ENCODE measurements around the gene SLC45A1. TPM values are rescaled to one million over a fixed set of nuclear protein-coding genes. Genes with fewer than 3 reads are reported as not detected.

SLC45A1 gene
- total RNA-seq, 4 donors from 2014 or later, result 0.76 to 1.6 (median 0.86) TPM

- no peak overlapping the region for H3K27ac ChIP-seq
- 84% methylated on average over 9 of the region's 9 CpGs for WGBS
- DNase-seq (ENCODE audit: low spot score in 2 of 2), result peak in 1 of 2 donors; percentile 62
- H3K36me3 ChIP-seq, result peaks cover 19% of the 10 kb centered on the region
- TF ChIP-seq POLR2AphosphoS5 (IDR thresholded peaks at IDR 0.05) (no peak), POLR2A (IDR thresholded peaks at IDR 0.05) (no peak), EP300 (IDR thresholded peaks at IDR 0.05) (no peak), CTCF (IDR thresholded peaks at IDR 0.05) (no peak)
- no peaks in the 10 kb centered on the region for H3K27me3 ChIP-seq
- H3K4me3 ChIP-seq, result no peak overlapping the region
- H3K9me3 ChIP-seq, result no peaks in the 10 kb centered on the region
- peaks cover 37% of the 10 kb centered on the region for H3K4me1 ChIP-seq
Measured at GRCh38 chr1:8349473-8349865, 31.6 kb downstream of the SLC45A1 start.

GRCh38 chr1:8349961-8350360 is 32.0 kb downstream of the SLC45A1 start:
- Histone ChIP-seq H3K4me3 (no peak overlapping the region), H3K4me1 (peaks cover 37% of the 10 kb centered on the region), H3K9me3 (no peaks in the 10 kb centered on the region), H3K36me3 (peaks cover 24% of the 10 kb centered on the region), H3K27me3 (no peaks in the 10 kb centered on the region), H3K27ac (peak overlapping the region; percentile 20)
- TF ChIP-seq CTCF (IDR thresholded peaks at IDR 0.05) (no peak), EP300 (IDR thresholded peaks at IDR 0.05) (no peak), POLR2A (IDR thresholded peaks at IDR 0.05) (no peak), POLR2AphosphoS5 (IDR thresholded peaks at IDR 0.05) (no peak)
- DNase-seq (ENCODE audit: low spot score in 2 of 2), result peak; percentile 75 to 86
- 20% methylated on average over 2 of the region's 14 CpGs for WGBS

GRCh38 chr1:8350914-8351684 is 33.2 kb downstream of the SLC45A1 start:
- Histone ChIP-seq H3K9me3 (no peaks in the 10 kb centered on the region), H3K36me3 (peaks cover 35% of the 10 kb centered on the region), H3K4me1 (peaks cover 37% of the 10 kb centered on the region), H3K27me3 (no peaks in the 10 kb centered on the region), H3K4me3 (no peak overlapping the region), H3K27ac (no peak overlapping the region)
- TF ChIP-seq CTCF (IDR thresholded peaks at IDR 0.05), result no peak
- DNase-seq (ENCODE audit: low spot score in 2 of 2), result peak; percentile 66 to 75
- WGBS, result 80% methylated on average over 14 of the region's 24 CpGs

- H3K4me1 ChIP-seq, result peaks cover 37% of the 10 kb centered on the region
- peaks cover 43% of the 10 kb centered on the region for H3K36me3 ChIP-seq
- H3K27me3 ChIP-seq, result no peaks in the 10 kb centered on the region
- no peak overlapping the region for H3K27ac ChIP-seq
- peak; percentile 68 to 78 for DNase-seq (ENCODE audit: low spot score in 2 of 2)
- no peaks in the 10 kb centered on the region for H3K9me3 ChIP-seq
- WGBS, result 41% methylated on average over 10 of the region's 13 CpGs
- H3K4me3 ChIP-seq, result no peak overlapping the region
- TF ChIP-seq EP300 (IDR thresholded peaks at IDR 0.05) (no peak), POLR2AphosphoS5 (IDR thresholded peaks at IDR 0.05) (no peak), CTCF (IDR thresholded peaks at IDR 0.05) (peak in 1 of 2 donors; percentile 67), POLR2A (IDR thresholded peaks at IDR 0.05) (no peak)
Measured at GRCh38 chr1:8351693-8352470, 34.0 kb downstream of the SLC45A1 start.

GRCh38 chr1:8352471-8352845 is 34.5 kb downstream of the SLC45A1 start:
- Histone ChIP-seq H3K36me3 (peaks cover 49% of the 10 kb centered on the region), H3K4me3 (no peak overlapping the region), H3K27ac (no peak overlapping the region), H3K27me3 (no peaks in the 10 kb centered on the region), H3K9me3 (no peaks in the 10 kb centered on the region), H3K4me1 (peaks cover 37% of the 10 kb centered on the region)
- no peak for TF ChIP-seq EP300 (IDR thresholded peaks at IDR 0.05)
- TF ChIP-seq POLR2A (IDR thresholded peaks at IDR 0.05), result no peak
- TF ChIP-seq POLR2AphosphoS5 (IDR thresholded peaks at IDR 0.05), result no peak
- no peak for TF ChIP-seq CTCF (IDR thresholded peaks at IDR 0.05)
- 72% methylated on average over 15 of the region's 15 CpGs for WGBS
- no peak for DNase-seq (ENCODE audit: low spot score in 2 of 2)

Data from suprapubic skin (tissue), 4 donors.